Neuronal stem cell (in vitro differentiated cells): ENCODE data around the gene CLNK.

Experiments used
- DNase-seq: peaks from one replicate; pipeline ENCODE4 v3.0.0-alpha.2; 2013; ENCODE audit warnings: low spot score
- H2AFZ ChIP-seq: one replicate; pipeline ENCODE4 v1.6.1; 2013; ENCODE audit warnings: mild to moderate bottlenecking, low read length, inconsistent platforms
- H2AK5ac ChIP-seq: 2 replicates; pipeline ENCODE4 v1.6.1; 2013; ENCODE audit warnings: low read depth, mild to moderate bottlenecking, inconsistent platforms, low read length, moderate library complexity, mixed read lengths
- H2BK120ac ChIP-seq: 2 replicates; pipeline ENCODE4 v1.6.1; 2013; ENCODE audit warnings: low read depth, mild to moderate bottlenecking, inconsistent platforms, low read length, moderate library complexity, mixed read lengths
- H2BK12ac ChIP-seq: one replicate; pipeline ENCODE4 v1.6.1; 2013; ENCODE audit warnings: low read length, inconsistent platforms
- H2BK15ac ChIP-seq: 2 replicates; pipeline ENCODE4 v1.6.1; 2013; ENCODE audit warnings: mild to moderate bottlenecking, low read length, inconsistent platforms, mixed read lengths
- H2BK5ac ChIP-seq: one replicate; pipeline ENCODE4 v1.6.1; 2013; ENCODE audit warnings: inconsistent platforms, mild to moderate bottlenecking, low read length, moderate library complexity
- H3K14ac ChIP-seq: one replicate; pipeline ENCODE4 v1.6.1; 2013; ENCODE audit warnings: low read length, inconsistent platforms
- H3K18ac ChIP-seq: 2 replicates; pipeline ENCODE4 v1.6.1; 2013; ENCODE audit warnings: low read length, inconsistent platforms
- H3K23ac ChIP-seq: 2 replicates; pipeline ENCODE4 v1.6.1; 2013; ENCODE audit warnings: low read depth, mild to moderate bottlenecking, mixed read lengths, low read length, inconsistent platforms; ENCODE audit not compliant: poor library complexity
- H3K27ac ChIP-seq: replicated peaks from 3 replicates; pipeline ENCODE4 v1.5.1; 2013; ENCODE audit warnings: low read length, inconsistent platforms
- H3K27me3 ChIP-seq, 3 experiments: 2 replicates each; pipeline ENCODE4 v1.6.1; 2013; ENCODE audit warnings: low read length in 3 of 3, mild to moderate bottlenecking in 2 of 3, inconsistent platforms in 1 of 3, low read depth in 1 of 3, mixed read lengths in 1 of 3, moderate library complexity in 1 of 3; ENCODE audit not compliant: control insufficient read depth in 3 of 3, insufficient read depth in 3 of 3
- H3K36me3 ChIP-seq, 2 donors: replicated peaks in 1 of 2; 2 replicates each; pipeline ENCODE4 v1.6.1; 2013; ENCODE audit warnings: low read length in 2 of 2; ENCODE audit not compliant: control insufficient read depth in 2 of 2, insufficient read depth in 2 of 2
- H3K4ac ChIP-seq: 2 replicates; pipeline ENCODE4 v1.6.1; 2013; ENCODE audit warnings: inconsistent platforms, mild to moderate bottlenecking, low read length, moderate library complexity
- H3K4me1 ChIP-seq, 2 donors: 1 replicate in 1 of 2; 2 replicates in 1 of 2; pipeline ENCODE4 v1.6.1; 2013; ENCODE audit warnings: low read length in 2 of 2, low read depth in 1 of 2; ENCODE audit not compliant: control insufficient read depth in 2 of 2, insufficient read depth in 1 of 2
- H3K4me2 ChIP-seq: one replicate; pipeline ENCODE4 v1.6.1; 2013; ENCODE audit warnings: mild to moderate bottlenecking, low read length, inconsistent platforms; ENCODE audit not compliant: insufficient read depth, poor library complexity, severe bottlenecking
- H3K4me3 ChIP-seq, 2 donors: 2 replicates each; pipeline ENCODE4 v1.5.1; 2013; ENCODE audit warnings: low read length in 2 of 2, mild to moderate bottlenecking in 2 of 2, inconsistent platforms in 1 of 2, moderate library complexity in 1 of 2
- H3K79me1 ChIP-seq: one replicate; pipeline ENCODE4 v1.6.1; 2013; ENCODE audit warnings: low read depth, mild to moderate bottlenecking, inconsistent platforms, low read length, moderate library complexity
- H3K9ac ChIP-seq: one replicate; pipeline ENCODE4 v1.6.1; 2013; ENCODE audit warnings: mild to moderate bottlenecking, low read depth, low read length, inconsistent platforms; ENCODE audit not compliant: poor library complexity
- H3K9me3 ChIP-seq, 2 donors: replicated peaks in 1 of 2; 2 replicates each; pipeline versions ENCODE3 to v1.6.1; 2013; ENCODE audit warnings: low read length in 2 of 2, mild to moderate bottlenecking in 2 of 2, inconsistent platforms in 1 of 2, low read depth in 1 of 2, mixed read lengths in 1 of 2, moderate library complexity in 1 of 2; ENCODE audit not compliant: control insufficient read depth in 2 of 2, insufficient read depth in 1 of 2
- H4K8ac ChIP-seq: one replicate; pipeline ENCODE4 v1.6.1; 2013; ENCODE audit warnings: low read depth, mild to moderate bottlenecking, inconsistent platforms, low read length, moderate library complexity
- H4K91ac ChIP-seq: one replicate; pipeline ENCODE4 v1.6.1; 2013; ENCODE audit warnings: low read length, low read depth, mild to moderate bottlenecking, inconsistent platforms; ENCODE audit not compliant: poor library complexity
- WGBS, 2 donors: extraction: QIAGEN DNeasy Blood & Tissue Kit; methylation state at CpG; one replicate each; pipeline ENCODE4 v1.1.7; 2013; ENCODE audit warnings: missing lambda C conversion rate in 2 of 2, mixed read lengths in 1 of 2; ENCODE audit not compliant: insufficient read length in 2 of 2, insufficient replicate concordance in 1 of 2; ENCODE audit errors: extremely low coverage in 2 of 2; 5-methylcytosine and 5-hydroxymethylcytosine counted together

Gene CLNK

DNA sequence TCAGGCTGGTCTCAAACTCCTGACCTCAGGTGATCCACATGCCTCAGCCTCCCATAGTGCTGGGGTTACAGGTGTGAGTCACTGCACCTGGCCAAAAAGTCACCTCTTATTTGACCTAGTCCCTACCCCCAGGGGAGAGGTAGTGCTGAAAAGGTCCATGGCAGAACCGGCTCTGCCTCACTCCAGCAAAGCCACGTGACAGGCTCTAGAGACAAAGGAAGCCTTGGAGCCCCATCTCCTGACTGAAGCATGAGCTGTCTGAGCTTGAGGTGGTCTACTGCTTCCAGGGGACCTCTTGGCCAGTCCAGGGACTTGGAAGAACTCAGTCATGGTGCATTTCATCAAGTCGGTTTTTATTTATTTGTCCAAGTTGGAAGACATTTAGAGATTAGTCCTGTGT lies 174.8 kb downstream of the CLNK start:
- Histone ChIP-seq H2AK5ac (no peak overlapping the region), H4K8ac (no peak overlapping the region), H3K9ac (no peak overlapping the region), H3K27ac (no peak overlapping the region), H2BK15ac (no peak overlapping the region), H2BK5ac (no peak overlapping the region), H3K14ac (no peak overlapping the region), H3K4me2 (no peak overlapping the region), H3K4ac (no peak overlapping the region), H3K79me1 (no peaks in the 10 kb centered on the region), H2BK12ac (no peak overlapping the region), H3K4me1 (no peaks in the 10 kb centered on the region), H3K4me3 (no peak overlapping the region), H3K23ac (no peak overlapping the region), H3K9me3 (no peaks in the 10 kb centered on the region), H2BK120ac (no peak overlapping the region), H4K91ac (no peak overlapping the region), H3K18ac (no peak overlapping the region), H2AFZ (no peak overlapping the region), H3K27me3 (no peaks in the 10 kb centered on the region), H3K36me3 (no peaks in the 10 kb centered on the region)
- DNase-seq: no peak
- no CpG with 5 or more reads among the region's 3 CpGs for WGBS, 2 donors

DNA sequence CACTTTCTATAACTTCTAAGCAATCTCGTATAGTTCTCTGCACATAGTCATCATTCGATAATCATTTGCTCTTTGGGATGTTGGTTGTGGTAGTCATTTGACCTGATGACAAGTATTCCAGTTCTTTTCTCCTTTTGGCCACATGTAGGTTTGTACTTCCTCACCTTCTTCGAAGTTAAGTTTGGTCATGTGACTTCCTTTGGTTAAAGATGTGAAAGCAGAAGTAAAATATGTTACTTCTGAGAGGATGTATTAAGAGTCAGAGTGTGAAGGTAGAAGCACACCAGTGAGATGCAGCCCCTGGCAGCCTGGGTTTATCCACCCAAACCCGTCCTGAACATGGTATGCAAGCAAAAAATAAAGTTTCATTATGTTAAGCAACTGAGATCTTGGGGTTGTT lies 178.5 kb downstream of the CLNK start:
- Histone ChIP-seq H3K4ac (no peak overlapping the region), H3K79me1 (no peaks in the 10 kb centered on the region), H3K14ac (no peak overlapping the region), H2BK120ac (no peak overlapping the region), H2BK5ac (no peak overlapping the region), H3K4me2 (no peak overlapping the region), H3K27me3 (no peaks in the 10 kb centered on the region), H2AK5ac (no peak overlapping the region), H3K4me3 (no peak overlapping the region), H3K36me3 (no peaks in the 10 kb centered on the region), H3K23ac (no peak overlapping the region), H3K9ac (no peak overlapping the region), H2BK15ac (no peak overlapping the region), H3K18ac (no peak overlapping the region), H2BK12ac (no peak overlapping the region), H4K91ac (no peak overlapping the region), H4K8ac (no peak overlapping the region), H3K9me3 (no peaks in the 10 kb centered on the region), H3K4me1 (peaks cover 0 to under 1% of the 10 kb centered on the region in 2 donors), H2AFZ (no peak overlapping the region), H3K27ac (no peak overlapping the region)
- no CpG with 5 or more reads among the region's 4 CpGs for whole genome bisulfite sequencing, 2 donors
- no peak for DNase-seq

DNA sequence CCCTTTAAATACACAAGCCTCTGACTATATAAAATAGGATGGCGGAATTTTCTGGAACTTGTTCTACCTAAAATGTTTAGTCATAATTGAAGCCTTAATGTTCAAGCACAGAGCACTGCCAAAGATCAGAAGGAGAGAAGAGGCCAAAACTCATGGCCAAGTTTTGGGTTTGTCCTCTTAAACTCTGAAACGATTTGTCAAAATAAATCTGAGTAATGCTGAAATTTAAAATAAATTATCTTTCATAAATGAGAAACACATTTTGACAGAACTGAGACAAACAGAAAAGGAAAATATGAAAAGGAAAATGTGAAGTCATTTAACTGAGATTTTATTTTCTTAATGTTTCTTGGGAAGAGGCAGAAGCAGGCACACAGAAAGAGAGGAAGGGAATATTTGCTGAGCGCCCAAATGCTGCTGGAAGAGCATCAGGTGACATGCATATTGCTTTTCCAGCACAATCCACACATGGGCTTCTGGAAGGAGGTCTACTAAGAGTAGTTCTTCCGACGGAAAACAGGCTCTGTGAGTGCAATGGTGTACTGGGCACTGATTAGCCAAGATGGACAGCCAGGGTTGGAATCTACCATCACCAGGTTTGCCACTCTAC lies 179.9 kb downstream of the CLNK start:
- no peak overlapping the region for H3K4ac ChIP-seq
- no peak overlapping the region for H2AFZ ChIP-seq
- no peak overlapping the region for H3K9ac ChIP-seq
- no CpG with 5 or more reads among the region's 5 CpGs for WGBS, 2 donors
- DNase-seq: no peak
- no peak overlapping the region for H3K23ac ChIP-seq
- no peak overlapping the region for H3K4me2 ChIP-seq
- H3K27ac ChIP-seq: no peak overlapping the region
- H3K4me1 ChIP-seq: peaks cover 0 to 5% of the 10 kb centered on the region in 2 donors
- H4K91ac ChIP-seq: no peak overlapping the region
- H3K79me1 ChIP-seq: no peaks in the 10 kb centered on the region
- no peak overlapping the region for H3K18ac ChIP-seq
- H2BK12ac ChIP-seq: no peak overlapping the region
- H3K9me3 ChIP-seq: no peaks in the 10 kb centered on the region
- no peak overlapping the region for H2BK120ac ChIP-seq
- H2BK5ac ChIP-seq: no peak overlapping the region
- no peak overlapping the region for H3K14ac ChIP-seq
- H3K27me3 ChIP-seq: no peaks in the 10 kb centered on the region
- no peak overlapping the region for H2BK15ac ChIP-seq
- H4K8ac ChIP-seq: no peak overlapping the region
- no peak overlapping the region for H2AK5ac ChIP-seq
- H3K4me3 ChIP-seq: no peak overlapping the region
- no peaks in the 10 kb centered on the region for H3K36me3 ChIP-seq

DNA sequence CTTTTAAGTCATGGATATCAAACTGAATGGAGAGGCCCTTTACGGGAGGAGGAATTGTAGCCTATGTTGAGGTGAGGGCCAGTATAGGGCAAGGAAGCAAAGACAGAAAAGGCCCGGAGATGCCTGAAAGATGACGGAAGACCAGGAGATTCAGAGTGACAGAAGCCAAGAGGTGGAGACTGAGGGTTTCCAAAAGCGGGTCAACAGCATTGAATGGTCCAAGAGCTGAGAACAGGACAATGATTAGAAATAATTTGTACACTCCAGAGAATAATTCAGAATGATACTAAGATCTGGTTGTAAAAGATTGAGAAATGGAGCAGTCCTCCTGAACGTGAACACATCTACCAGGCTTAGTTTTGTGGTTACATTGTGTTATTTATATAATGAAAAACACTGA lies 181.9 kb downstream of the CLNK start:
- no peak overlapping the region for H4K8ac ChIP-seq
- H3K4ac ChIP-seq: no peak overlapping the region
- H3K36me3 ChIP-seq: no peaks in the 10 kb centered on the region
- H3K9ac ChIP-seq: no peak overlapping the region
- H4K91ac ChIP-seq: no peak overlapping the region
- no peak for DNase-seq
- no peaks in the 10 kb centered on the region for H3K9me3 ChIP-seq
- H3K23ac ChIP-seq: no peak overlapping the region
- no peaks in the 10 kb centered on the region for H3K27me3 ChIP-seq
- H3K4me2 ChIP-seq: no peak overlapping the region
- H3K18ac ChIP-seq: no peak overlapping the region
- no peak overlapping the region for H3K14ac ChIP-seq
- H3K79me1 ChIP-seq: no peaks in the 10 kb centered on the region
- no peak overlapping the region for H2BK120ac ChIP-seq
- no peak overlapping the region for H2BK12ac ChIP-seq
- no peak overlapping the region for H3K4me3 ChIP-seq
- no CpG with 5 or more reads among the region's 5 CpGs for WGBS, 2 donors
- no peak overlapping the region for H2AFZ ChIP-seq
- no peak overlapping the region for H2BK15ac ChIP-seq
- H2BK5ac ChIP-seq: no peak overlapping the region
- H2AK5ac ChIP-seq: no peak overlapping the region
- H3K27ac ChIP-seq: no peak overlapping the region
- peaks cover 0 to 13% of the 10 kb centered on the region in 2 donors for H3K4me1 ChIP-seq
